Fibroblast of mammary gland (primary cell): Measurements from ENCODE around the gene ABCF1.

ENCODE experiments used
- DNase-seq: peaks from one replicate; pipeline ENCODE4 v3.0.0-alpha.2; 2010; ENCODE audit warnings: low read depth
- H3K4me3 ChIP-seq: 2 replicates; pipeline ENCODE4 v1.5.1; 2011; ENCODE audit warnings: low read depth, mild to moderate bottlenecking, low read length, moderate library complexity; ENCODE audit not compliant: control insufficient read depth
- CTCF ChIP-seq: conservative IDR thresholded peaks from 2 replicates; pipeline ENCODE4 v1.5.1; 2011; ENCODE audit warnings: low read depth, low read length, inconsistent platforms; ENCODE audit not compliant: control insufficient read depth, insufficient read depth

The ABCF1 gene

GRCh38 chr6:30612213-30612612 is 41.0 kb downstream of the ABCF1 start:
- H3K4me3 ChIP-seq, result no peak overlapping the region
- peak; percentile 54 for TF ChIP-seq CTCF
- peak; percentile 61 for DNase-seq

- DNase-seq, result peak; percentile 65
- no peak overlapping the region for H3K4me3 ChIP-seq
- TF ChIP-seq CTCF, result no peak
Measured at GRCh38 chr6:30612687-30613248, 41.5 kb downstream of the ABCF1 start.

- no peak for TF ChIP-seq CTCF
- H3K4me3 ChIP-seq, result no peak overlapping the region
- peak; percentile 60 for DNase-seq
Measured at GRCh38 chr6:30613251-30614043, 42.2 kb downstream of the ABCF1 start.

- peak overlapping the region; percentile 55 for H3K4me3 ChIP-seq
- DNase-seq, result no peak
- no peak for TF ChIP-seq CTCF
Measured at GRCh38 chr6:30614044-30614842, 43.0 kb downstream of the ABCF1 start.

GRCh38 chr6:30614843-30615218 is 43.6 kb downstream of the ABCF1 start:
- DNase-seq, result peak; percentile 98
- TF ChIP-seq CTCF, result no peak
- peak overlapping the region; percentile 99 for H3K4me3 ChIP-seq

GRCh38 chr6:30615219-30615957 is 44.1 kb downstream of the ABCF1 start:
- no peak for TF ChIP-seq CTCF
- peak overlapping the region; percentile 99 for H3K4me3 ChIP-seq
- peak; percentile 89 for DNase-seq
